Right ventricle myocardium inferior (tissue), 1 donor: Measurements from ENCODE around the gene OR8D1. TPM values are rescaled to one million over a fixed set of nuclear protein-coding genes. Genes with fewer than 3 reads are reported as not detected.
A peak's percentile ranks its signal among the peaks of the same experiment; 100 is the strongest.

Experiments
- ATAC-seq: fragments of 200-7000 bp; cut with Tn5 transposase; one replicate; pipeline ENCODE4 v1.9.1; 2020; ENCODE audit warnings: mild to moderate bottlenecking, moderate library complexity
- DNase-seq: peaks from one replicate; pipeline ENCODE4 v3.0.0; 2021; ENCODE audit errors: missing footprints
- intact Hi-C: fragments of 100-400 bp; cut with DNase I; formaldehyde crosslinking; loops from one replicate; pipeline ENCODE4 v1.11.0; 2022
- long read RNA-seq: library from polyadenylated mRNA; unstranded; transcript quantifications from one replicate; pipeline ENCODE4 v2.0.0, GENCODE V29; 2021
- total RNA-seq: library from RNA; stranded (reverse); fragmentation: NEBNext Ultra II Directional; extraction: Animal tissue kit (Norgen Biotek cat#: 25700); gene quantifications from one replicate; pipeline ENCODE4 v1.2.1, GENCODE V29; 2021
- donor health status: DM: no; HTN: yes; CAD: no; lungs with severe emphysema.

Gene OR8D1
- total RNA-seq = not detected
- long read RNA-seq = 0 reads

- intact Hi-C loops = no loop called here
- no peak for ATAC-seq
- no peak for DNase-seq
Measured at GRCh38 chr11:124313849-124314248, at the start of gene OR8D1. Gene OR8D1 (minus strand): TSS chr11:124313949. CDS start chr11:124310766, 3,183 bp downstream.

- intact Hi-C loops = no loop called here
Measured at GRCh38 chr11:124359566-124359965, 45.8 kb upstream of the OR8D1 start.

GRCh38 chr11:124346311-124346955 lies 32.7 kb upstream of the OR8D1 start:
- DNase-seq = no peak
- intact Hi-C loops = no loop called here
- no peak for ATAC-seq

More at GRCh38 chr11:124359566-124359965, 45.8 kb upstream of the OR8D1 start:
- ATAC-seq (no peak), DNase-seq (no peak)

- DNase-seq = no peak
- no peak for ATAC-seq
- intact Hi-C loops = no loop called here
Measured at GRCh38 chr11:124344346-124344745, 30.6 kb upstream of the OR8D1 start.

- no peak for ATAC-seq
- DNase-seq = no peak
- intact Hi-C loops = no loop called here
Measured at GRCh38 chr11:124340142-124340447, 26.3 kb upstream of the OR8D1 start.

- ATAC-seq = no peak
- intact Hi-C loops = no loop called here
- DNase-seq = peak; percentile 45
Measured at GRCh38 chr11:124339396-124340141, 25.8 kb upstream of the OR8D1 start.

- DNase-seq (no peak), ATAC-seq (no peak)
- intact Hi-C loops = no loop called here
Measured at GRCh38 chr11:124331873-124332272, 18.1 kb upstream of the OR8D1 start.

- ATAC-seq = no peak
- DNase-seq = no peak
- intact Hi-C loops = no loop called here
Measured at GRCh38 chr11:124329787-124330478, 16.2 kb upstream of the OR8D1 start.

GRCh38 chr11:124327775-124328174 lies 14.0 kb upstream of the OR8D1 start:
- ATAC-seq (no peak), DNase-seq (no peak)
- intact Hi-C loops = no loop called here

- intact Hi-C loops = no loop called here
- no peak for ATAC-seq
- DNase-seq = no peak
Measured at GRCh38 chr11:124322356-124322755, 8.6 kb upstream of the OR8D1 start.

GRCh38 chr11:124320097-124320496 lies 6.3 kb upstream of the OR8D1 start, which contains the start of gene OR8D2:
Gene OR8D2 (minus strand): TSS chr11:124320197. CDS start chr11:124320197, 0 bp downstream.
- no peak for ATAC-seq
- no peak for DNase-seq
- intact Hi-C loops = no loop called here

- ATAC-seq = no peak
- intact Hi-C loops = no loop called here
Measured at GRCh38 chr11:124315052-124315451, 1.3 kb upstream of the OR8D1 start.

GRCh38 chr11:124313131-124313530 lies 618 bp downstream of the OR8D1 start:
- no peak for ATAC-seq
- no peak for DNase-seq
- intact Hi-C loops = no loop called here

More at GRCh38 chr11:124315052-124315451, 1.3 kb upstream of the OR8D1 start:
- no peak for DNase-seq

GRCh38 chr11:124311670-124312069 lies 2.1 kb downstream of the OR8D1 start:
- intact Hi-C loops = no loop called here

GRCh38 chr11:124311269-124311668 lies 2.5 kb downstream of the OR8D1 start:
- DNase-seq (no peak), ATAC-seq (no peak)
- intact Hi-C loops = no loop called here

More at GRCh38 chr11:124311670-124312069, 2.1 kb downstream of the OR8D1 start:
- ATAC-seq = no peak
- DNase-seq = no peak

- intact Hi-C loops = no loop called here
- DNase-seq (no peak), ATAC-seq (no peak)
Measured at GRCh38 chr11:124310721-124311120, 3.0 kb downstream of the OR8D1 start.

GRCh38 chr11:124307093-124307492 lies 6.7 kb downstream of the OR8D1 start:
- no peak for ATAC-seq
- intact Hi-C loops = no loop called here
- DNase-seq = no peak

GRCh38 chr11:124302347-124303125 lies 11.2 kb downstream of the OR8D1 start:
- DNase-seq = no peak
- ATAC-seq = no peak
- intact Hi-C loops = no loop called here

GRCh38 chr11:124301548-124301947 lies 12.2 kb downstream of the OR8D1 start:
- no peak for DNase-seq
- no peak for ATAC-seq
- intact Hi-C loops = no loop called here
